Activated CD4-positive, CD25-positive, alpha-beta regulatory T cell (primary cell): ENCODE data around the gene RALGAPA1.

Experiments
- DNase-seq, 4 experiments: peaks; one replicate each; lab custom pipeline; 2025; lab: John Stamatoyannopoulos, UW

Gene RALGAPA1

GRCh38 chr14:35535483-35536112 lies 273.5 kb downstream of the RALGAPA1 start:
- no peak for DNase-seq

- DNase-seq: peak in 3 of 4 experiments; percentile 30 to 40 (median 32)
Measured at GRCh38 chr14:35534873-35535482, 274.1 kb downstream of the RALGAPA1 start.

GRCh38 chr14:35534208-35534872 lies 274.8 kb downstream of the RALGAPA1 start:
- no peak for DNase-seq

GRCh38 chr14:35533357-35534207 lies 275.5 kb downstream of the RALGAPA1 start, which contains the start of gene INSM2:
Gene INSM2, plus strand, starts transcription at chr14:35534164. Its CDS starts 89 bp downstream, at chr14:35534253.
- DNase-seq: peak in 2 of 4 experiments; percentile 32 to 40

GRCh38 chr14:35532783-35533356 lies 276.2 kb downstream of the RALGAPA1 start:
- DNase-seq: no peak

GRCh38 chr14:35531960-35532747 lies 276.9 kb downstream of the RALGAPA1 start:
- DNase-seq: no peak

- no peak for DNase-seq
Measured at GRCh38 chr14:35526962-35527361, 282.1 kb downstream of the RALGAPA1 start.

GRCh38 chr14:35525695-35526094 lies 283.4 kb downstream of the RALGAPA1 start:
- DNase-seq: no peak

GRCh38 chr14:35519986-35520385 lies 289.1 kb downstream of the RALGAPA1 start:
- DNase-seq: no peak

- DNase-seq: no peak
Measured at GRCh38 chr14:35515916-35516315, 293.2 kb downstream of the RALGAPA1 start.

- no peak for DNase-seq
Measured at GRCh38 chr14:35512765-35513164, 296.3 kb downstream of the RALGAPA1 start.

- no peak for DNase-seq
Measured at GRCh38 chr14:35509846-35510245, 299.2 kb downstream of the RALGAPA1 start.

- no peak for DNase-seq
Measured at GRCh38 chr14:35506927-35507326, 302.2 kb downstream of the RALGAPA1 start.

GRCh38 chr14:35506461-35506860 lies 302.6 kb downstream of the RALGAPA1 start:
- no peak for DNase-seq

GRCh38 chr14:35504260-35504659 lies 304.8 kb downstream of the RALGAPA1 start:
- no peak for DNase-seq

GRCh38 chr14:35503646-35504045 lies 305.4 kb downstream of the RALGAPA1 start:
- no peak for DNase-seq

- no peak for DNase-seq
Measured at GRCh38 chr14:35499180-35499579, 309.9 kb downstream of the RALGAPA1 start.

- DNase-seq: no peak
Measured at GRCh38 chr14:35495278-35495677, 313.8 kb downstream of the RALGAPA1 start.

GRCh38 chr14:35492569-35493014 lies 316.5 kb downstream of the RALGAPA1 start:
- no peak for DNase-seq
